Psoas muscle (tissue), 8 donors: ENCODE measurements around the gene XAB2. TPM values are rescaled to one million over a fixed set of nuclear protein-coding genes. Genes with fewer than 3 reads are reported as not detected.

Source experiments
- ATAC-seq, 4 donors: fragments of 200-7000 bp; cut with Tn5 transposase; one replicate each; pipeline ENCODE4 v1.9.1; 2020; ENCODE audit warnings: moderate library complexity in 3 of 4, mild to moderate bottlenecking in 2 of 4
- DNase-seq, 2 donors: peaks; one replicate each; pipeline ENCODE4 v3.0.0-alpha.2; 2020
- H3K27ac ChIP-seq: fragments of 200-600 bp; one replicate; pipeline ENCODE4 v1.8.0; 2022
- H3K27me3 ChIP-seq, 3 donors: fragments of 200-600 bp in 1 of 3; one replicate each; pipeline versions ENCODE4 v1.6.1 to v1.8.0; 2013 to 2022; ENCODE audit warnings: low read length in 2 of 3, mild to moderate bottlenecking in 2 of 3, moderate library complexity in 1 of 3; ENCODE audit not compliant: insufficient read depth in 3 of 3
- H3K36me3 ChIP-seq, 2 donors: fragments of 200-600 bp in 1 of 2; one replicate each; pipeline versions ENCODE4 v1.6.1 to v1.8.0; 2013 to 2022; ENCODE audit warnings: low read depth in 1 of 2, mild to moderate bottlenecking in 1 of 2, moderate library complexity in 1 of 2; ENCODE audit not compliant: insufficient read depth in 1 of 2
- H3K4me1 ChIP-seq: fragments of 200-600 bp; one replicate; pipeline ENCODE4 v1.8.0; 2022
- H3K4me3 ChIP-seq: fragments of 200-600 bp; one replicate; pipeline ENCODE4 v1.8.0; 2022; ENCODE audit warnings: mild to moderate bottlenecking
- H3K9me3 ChIP-seq: fragments of 200-600 bp; one replicate; pipeline ENCODE4 v1.8.0; 2022
- WGBS, 3 donors: extraction: QIAGEN DNeasy Blood & Tissue Kit; methylation state at CpG; one replicate each; pipeline versions ENCODE4 v1.1.6 to v1.1.7; 2013; 5-methylcytosine and 5-hydroxymethylcytosine counted together
- intact Hi-C, 2 donors: fragments of 100-400 bp; cut with DNase I; formaldehyde crosslinking; loops; one replicate each; pipeline versions ENCODE4 v1.11.0 to v1.14.2; 2022
- polyA plus RNA-seq, 3 donors: library from polyadenylated mRNA; stranded (reverse); fragments of 200-250 nt; gene quantifications; one replicate each; pipeline ENCODE4 v1.2.3, GENCODE V29; 2013
- total RNA-seq, 4 donors: library from RNA; stranded (reverse); fragmentation: NEBNext Ultra II Directional in 2 of 4; extraction: Animal tissue kit (Norgen Biotek cat#: 25700) in 2 of 4; gene quantifications; one replicate each; pipeline versions ENCODE4 v1.2.1 to v1.2.4, GENCODE V29; 2021 to 2023
- TF ChIP-seq, protein P1 (sequence below): fragments of 200-600 bp; IDR thresholded peaks from one replicate; pipeline ENCODE4 v1.8.0; 2022; ENCODE audit warnings: antibody characterized with exemption
- donor health status: healthy with polysubstance abuse.
- donor health status: DM: no; HTN: no; CAD: no; lungs with moderate emphysema.
- donor health status: Bipolar disorder and iron deficiency.
- donor health status: healthy.
- donor health status: DM: yes; HTN: yes; CAD: no.
- donor health status: DM: no; HTN: no; CAD: no.
- donor health status: DM: no; HTN: no; CAD: no.
- donor health status: DM: yes; HTN: yes; CAD: no.

XAB2 gene
- total and polyA plus RNA-seq, 7 donors: 19.2 to 36.3 (median 24.1) TPM

DNA sequence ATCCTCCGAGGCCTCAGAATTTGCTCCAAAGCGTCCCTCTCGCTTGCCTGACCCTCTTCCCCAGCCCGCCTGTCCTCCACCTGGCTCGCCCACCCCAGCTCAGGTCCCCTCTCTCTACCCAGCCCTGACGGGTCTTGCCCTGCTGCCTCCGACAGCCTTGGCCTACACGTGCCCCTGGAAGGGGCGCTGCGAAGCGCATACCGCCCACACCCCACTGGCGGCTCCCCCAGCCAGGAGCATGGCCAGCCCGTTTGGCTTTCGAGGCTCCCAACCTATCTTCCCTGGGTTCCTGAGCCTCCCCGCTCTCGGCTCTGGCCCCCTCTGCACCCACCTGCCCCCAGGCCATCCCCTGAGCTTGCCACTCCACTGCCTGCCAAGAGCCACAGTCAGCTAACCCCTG, 4.5 kb downstream of the XAB2 start:
- peaks cover 12% of the 10 kb centered on the region for H3K4me1 ChIP-seq
- ATAC-seq: no peak
- 90 to 95% (median 91%) methylated on average over 17 of the region's 17 CpGs for WGBS, 3 donors
- H3K9me3 ChIP-seq: no peaks in the 10 kb centered on the region
- TF ChIP-seq, protein P1, sequence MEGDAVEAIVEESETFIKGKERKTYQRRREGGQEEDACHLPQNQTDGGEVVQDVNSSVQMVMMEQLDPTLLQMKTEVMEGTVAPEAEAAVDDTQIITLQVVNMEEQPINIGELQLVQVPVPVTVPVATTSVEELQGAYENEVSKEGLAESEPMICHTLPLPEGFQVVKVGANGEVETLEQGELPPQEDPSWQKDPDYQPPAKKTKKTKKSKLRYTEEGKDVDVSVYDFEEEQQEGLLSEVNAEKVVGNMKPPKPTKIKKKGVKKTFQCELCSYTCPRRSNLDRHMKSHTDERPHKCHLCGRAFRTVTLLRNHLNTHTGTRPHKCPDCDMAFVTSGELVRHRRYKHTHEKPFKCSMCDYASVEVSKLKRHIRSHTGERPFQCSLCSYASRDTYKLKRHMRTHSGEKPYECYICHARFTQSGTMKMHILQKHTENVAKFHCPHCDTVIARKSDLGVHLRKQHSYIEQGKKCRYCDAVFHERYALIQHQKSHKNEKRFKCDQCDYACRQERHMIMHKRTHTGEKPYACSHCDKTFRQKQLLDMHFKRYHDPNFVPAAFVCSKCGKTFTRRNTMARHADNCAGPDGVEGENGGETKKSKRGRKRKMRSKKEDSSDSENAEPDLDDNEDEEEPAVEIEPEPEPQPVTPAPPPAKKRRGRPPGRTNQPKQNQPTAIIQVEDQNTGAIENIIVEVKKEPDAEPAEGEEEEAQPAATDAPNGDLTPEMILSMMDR: no peak
- no peak for DNase-seq
- no peak overlapping the region for H3K27ac ChIP-seq
- intact Hi-C loops: no loop called here
- peaks cover 8 to 81% of the 10 kb centered on the region in 2 donors for H3K36me3 ChIP-seq
- no peaks in the 10 kb centered on the region for H3K27me3 ChIP-seq
- no peak overlapping the region for H3K4me3 ChIP-seq

DNA sequence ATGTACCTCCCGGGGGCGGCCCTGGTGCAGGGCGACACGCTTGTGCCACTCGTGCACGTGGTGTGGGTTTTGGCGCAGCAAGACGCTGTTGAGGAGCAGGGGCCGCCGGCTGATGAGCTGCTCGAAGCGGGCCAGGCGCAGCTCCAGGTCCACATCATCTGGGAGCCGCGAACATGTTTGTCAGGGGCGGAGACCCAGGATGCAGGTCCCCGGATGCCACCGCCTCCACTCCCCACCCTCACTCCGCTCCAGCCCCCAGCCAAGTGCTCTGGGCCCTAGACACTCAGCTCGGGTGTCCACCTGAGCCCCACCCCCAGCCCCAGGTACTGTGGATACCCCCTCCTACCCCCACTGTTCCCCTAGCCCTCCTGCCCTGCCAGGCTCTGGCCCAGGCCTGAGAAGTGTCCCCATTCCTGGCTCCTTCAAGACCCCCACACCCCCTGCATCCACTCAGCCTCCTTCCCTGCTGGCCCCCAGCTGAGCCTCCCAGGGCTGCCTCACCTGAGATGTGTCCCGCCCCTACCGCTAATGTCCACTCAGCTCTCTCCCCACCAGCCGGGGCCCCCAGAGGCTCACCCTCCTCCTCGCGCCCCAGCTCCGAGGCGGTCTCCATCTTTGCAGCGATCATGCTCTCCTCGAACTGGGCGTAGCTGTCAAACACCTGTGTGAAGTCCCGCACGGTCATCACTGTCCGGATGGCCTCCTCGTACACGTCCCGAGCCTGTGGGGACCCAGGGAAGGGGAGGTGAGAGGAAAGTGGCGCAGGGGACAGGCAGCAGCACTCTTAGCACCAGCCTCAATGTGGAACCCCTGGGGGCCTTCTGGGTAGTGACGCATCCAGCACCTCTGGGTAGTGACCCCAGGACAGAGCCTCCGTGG, 5.4 kb downstream of the XAB2 start:
- 90 to 92% (median 90%) methylated on average over 33 to 39 of the region's 39 CpGs for WGBS, 3 donors
- H3K4me1 ChIP-seq: peaks cover 17% of the 10 kb centered on the region
- DNase-seq: no peak
- peaks cover 8 to 89% of the 10 kb centered on the region in 2 donors for H3K36me3 ChIP-seq
- no peak overlapping the region for H3K4me3 ChIP-seq
- H3K27ac ChIP-seq: no peak overlapping the region
- intact Hi-C loops: no loop called here
- no peaks in the 10 kb centered on the region for H3K27me3 ChIP-seq
- no peak for ATAC-seq
- H3K9me3 ChIP-seq: no peaks in the 10 kb centered on the region
- TF ChIP-seq, protein P1: no peak

- no peak for ATAC-seq
- 79 to 85% (median 84%) methylated on average over 16 of the region's 16 CpGs for WGBS, 3 donors
- no peaks in the 10 kb centered on the region for H3K9me3 ChIP-seq
- H3K4me1 ChIP-seq: peaks cover 12% of the 10 kb centered on the region
- intact Hi-C loops: no loop called here
- H3K4me3 ChIP-seq: no peak overlapping the region
- peaks cover 8 to 96% of the 10 kb centered on the region in 2 donors for H3K36me3 ChIP-seq
- TF ChIP-seq, protein P1: no peak
- DNase-seq: peak in 1 of 2 donors; percentile 35
- H3K27me3 ChIP-seq: no peaks in the 10 kb centered on the region
- no peak overlapping the region for H3K27ac ChIP-seq
Measured at GRCh38 chr19:7622933-7623685, 6.2 kb downstream of the XAB2 start.

DNA sequence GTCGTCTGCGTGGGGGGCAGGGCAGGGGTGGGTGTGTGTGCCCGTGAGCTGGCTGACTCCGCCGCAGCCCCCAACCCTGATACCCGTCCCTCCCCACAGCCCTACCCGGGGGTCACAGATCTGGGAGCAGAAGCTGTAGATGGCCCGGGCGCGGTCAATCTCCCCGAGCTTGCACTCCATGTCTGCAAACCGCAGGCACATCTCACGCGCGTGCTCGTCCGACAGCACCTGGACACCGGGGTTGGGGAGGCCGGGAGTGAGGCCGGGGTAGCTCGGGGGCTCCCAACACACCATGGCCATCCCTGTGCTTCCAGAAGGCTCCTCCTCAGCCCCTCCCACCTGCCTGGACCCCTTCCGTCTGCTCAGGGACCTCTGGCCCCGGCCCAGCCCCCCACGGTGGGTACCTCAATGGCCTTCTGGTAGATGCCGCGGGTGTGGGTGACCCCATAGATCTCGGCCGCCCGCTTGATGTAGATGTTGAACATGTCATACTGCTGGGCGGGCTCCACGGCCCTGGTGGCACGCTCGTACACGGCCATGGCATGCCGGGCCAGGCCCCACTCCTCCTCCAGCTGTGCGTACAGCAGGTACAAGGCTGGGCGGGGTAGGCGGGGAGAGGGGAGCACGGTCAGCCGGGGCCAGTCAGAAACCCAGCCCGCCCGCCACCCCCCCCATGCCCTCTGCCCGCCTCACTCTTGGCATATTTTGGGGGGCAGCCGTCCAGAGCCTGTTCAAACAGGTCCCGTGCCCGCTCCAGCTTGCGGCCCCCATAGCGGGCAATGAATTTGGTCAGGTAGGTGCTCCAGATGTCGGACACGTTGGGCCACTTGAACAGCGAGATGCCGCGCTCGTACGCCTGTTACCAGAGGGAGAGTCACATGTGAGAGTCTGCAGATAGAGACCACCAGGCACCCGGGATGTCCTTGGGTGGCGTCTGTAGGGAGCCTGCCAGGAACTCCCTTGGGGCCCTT, 8.6 kb downstream of the XAB2 start:
- peaks cover 8% of the 10 kb centered on the region for H3K4me1 ChIP-seq
- 93 to 94% (median 93%) methylated on average over 57 of the region's 57 CpGs for WGBS, 3 donors
- H3K36me3 ChIP-seq: peaks cover 8 to 75% of the 10 kb centered on the region in 2 donors
- H3K27ac ChIP-seq: no peak overlapping the region
- DNase-seq (no peak), ATAC-seq (no peak)
- TF ChIP-seq, protein P1: no peak
- no peaks in the 10 kb centered on the region for H3K27me3 ChIP-seq
- intact Hi-C loops: no loop called here
- no peaks in the 10 kb centered on the region for H3K9me3 ChIP-seq
- H3K4me3 ChIP-seq: no peak overlapping the region
